ENCODE measurements around the gene ENTPD6. TPM values are rescaled to one million over a fixed set of nuclear protein-coding genes. Genes with fewer than 3 reads are reported as not detected.

Gene ENTPD6
- total RNA-seq, 2 donors from 2014 or later = 77.1 to 93.6 TPM

GRCh38 chr20:25214426-25214790, 18.9 kb downstream of the ENTPD6 start:
- H3K36me3 Mint-ChIP-seq (ENCODE audit: low read depth) = peaks cover 60% of the 10 kb centered on the region

GRCh38 chr20:25214819-25215218, 19.3 kb downstream of the ENTPD6 start:
- no peaks in the 10 kb centered on the region for H3K4me1 ChIP-seq (ENCODE audit: control insufficient read depth, insufficient read depth, low read length)
- no peak overlapping the region for H3K4me3 Mint-ChIP-seq
- no peak overlapping the region for H3K27ac ChIP-seq (ENCODE audit: low read depth, low read length)
- 94 to 100% methylated on average over 1 to 7 of the region's 7 CpGs for WGBS, 2 experiments (ENCODE audit: insufficient coverage in 1 of 2, insufficient read length in 1 of 2)
- no peaks in the 10 kb centered on the region for H3K27me3 Mint-ChIP-seq (ENCODE audit: insufficient read depth)
- H3K9ac ChIP-seq (ENCODE audit: extremely low read depth, low read length, poor library complexity, severe bottlenecking) = no peak overlapping the region
- H3K36me3 ChIP-seq (ENCODE audit: control insufficient read depth, insufficient read depth, low read length) = peaks cover 75% of the 10 kb centered on the region
- H3K9me3 ChIP-seq (ENCODE audit: control insufficient read depth, low read length) = no peaks in the 10 kb centered on the region
- H3K4me1 Mint-ChIP-seq = no peaks in the 10 kb centered on the region
- H3K27me3 ChIP-seq (ENCODE audit: control insufficient read depth, insufficient read depth, low read length, poor library complexity, severe bottlenecking) = no peaks in the 10 kb centered on the region
- TF ChIP-seq CTCF (conservative IDR thresholded peaks at IDR 0.05) = no peak
- H3K9me3 Mint-ChIP-seq = no peaks in the 10 kb centered on the region
- no peak overlapping the region for H3K4me3 ChIP-seq (ENCODE audit: low read length)
- peak; percentile 17 for DNase-seq
- H3K36me3 Mint-ChIP-seq (ENCODE audit: low read depth) = peaks cover 58% of the 10 kb centered on the region
- H3K27ac Mint-ChIP-seq = no peak overlapping the region

More at GRCh38 chr20:25214426-25214790, 18.9 kb downstream of the ENTPD6 start:
- Histone ChIP-seq H3K27me3 (ENCODE audit: control insufficient read depth, insufficient read depth, low read length, poor library complexity, severe bottlenecking) (no peaks in the 10 kb centered on the region), H3K27ac (ENCODE audit: low read depth, low read length) (no peak overlapping the region), H3K9me3 (ENCODE audit: control insufficient read depth, low read length) (no peaks in the 10 kb centered on the region), H3K9ac (ENCODE audit: extremely low read depth, low read length, poor library complexity, severe bottlenecking) (no peak overlapping the region), H3K4me1 (ENCODE audit: control insufficient read depth, insufficient read depth, low read length) (no peaks in the 10 kb centered on the region), H3K4me3 (ENCODE audit: low read length) (no peak overlapping the region), H3K36me3 (ENCODE audit: control insufficient read depth, insufficient read depth, low read length) (peaks cover 75% of the 10 kb centered on the region)
- Mint-ChIP-seq H3K4me1 (no peaks in the 10 kb centered on the region), H3K27ac (no peak overlapping the region), H3K9me3 (no peaks in the 10 kb centered on the region), H3K27me3 (ENCODE audit: insufficient read depth) (no peaks in the 10 kb centered on the region), H3K4me3 (no peak overlapping the region)
- no peak for TF ChIP-seq CTCF (conservative IDR thresholded peaks at IDR 0.05)
- 83 to 98% methylated on average over 5 to 7 of the region's 7 CpGs for WGBS, 2 experiments (ENCODE audit: insufficient coverage in 1 of 2, insufficient read length in 1 of 2)
- DNase-seq = no peak

GRCh38 chr20:25215521-25215920, 20.0 kb downstream of the ENTPD6 start:
- peaks cover 56% of the 10 kb centered on the region for H3K36me3 Mint-ChIP-seq (ENCODE audit: low read depth)
- Histone ChIP-seq H3K9me3 (ENCODE audit: control insufficient read depth, low read length) (no peaks in the 10 kb centered on the region), H3K4me3 (ENCODE audit: low read length) (no peak overlapping the region), H3K27ac (ENCODE audit: low read depth, low read length) (no peak overlapping the region), H3K27me3 (ENCODE audit: control insufficient read depth, insufficient read depth, low read length, poor library complexity, severe bottlenecking) (no peaks in the 10 kb centered on the region), H3K36me3 (ENCODE audit: control insufficient read depth, insufficient read depth, low read length) (peaks cover 75% of the 10 kb centered on the region), H3K4me1 (ENCODE audit: control insufficient read depth, insufficient read depth, low read length) (no peaks in the 10 kb centered on the region), H3K9ac (ENCODE audit: extremely low read depth, low read length, poor library complexity, severe bottlenecking) (no peak overlapping the region)
- WGBS, 2 experiments (ENCODE audit: insufficient coverage in 1 of 2, insufficient read length in 1 of 2) = 95 to 97% methylated on average over 9 to 10 of the region's 10 CpGs
- no peaks in the 10 kb centered on the region for H3K9me3 Mint-ChIP-seq
- no peak for TF ChIP-seq CTCF (conservative IDR thresholded peaks at IDR 0.05)
- no peak overlapping the region for H3K27ac Mint-ChIP-seq
- H3K4me3 Mint-ChIP-seq = no peak overlapping the region
- no peaks in the 10 kb centered on the region for H3K4me1 Mint-ChIP-seq
- H3K27me3 Mint-ChIP-seq (ENCODE audit: insufficient read depth) = no peaks in the 10 kb centered on the region
- no peak for DNase-seq

Measured in endodermal cell (in vitro differentiated cells).